H1 (cell line): Measurements from ENCODE around the gene MYO5B. TPM values are rescaled to one million over a fixed set of nuclear protein-coding genes. Genes with fewer than 3 reads are reported as not detected.

Experiments
- CTCF ChIA-PET: fragments of 300-600 bp; sonication (Branson Sonifier 250); formaldehyde crosslinking; loops from one replicate; lab custom pipeline; 2021; ENCODE audit not compliant: partially characterized antibody; lab: Charles Lee
- POLR2A ChIA-PET: fragments of 300-600 bp; sonication (Branson Sonifier 250); formaldehyde crosslinking; loops from one replicate; lab custom pipeline; 2021; ENCODE audit warnings: inconsistent platforms; ENCODE audit not compliant: partially characterized antibody; lab: Charles Lee
- DNase-seq, 2 experiments: peaks; one replicate each; pipeline versions ENCODE4 v3.0.0 to v3.0.0-alpha.2; 2010 to 2022; ENCODE audit warnings: low spot score in 2 of 2, low read depth in 1 of 2, mixed read lengths in 1 of 2
- FAIRE-seq: peaks from 2 replicates; lab custom pipeline; 2011; peaks lifted over from hg19 to GRCh38; lab: Jason Lieb, UNC
- H2AFZ ChIP-seq: 2 replicates; pipeline ENCODE4 v1.8.1; 2012; ENCODE audit warnings: low read length, inconsistent platforms
- H2AK5ac ChIP-seq: 2 replicates; pipeline ENCODE4 v1.6.1; 2013; ENCODE audit warnings: low read depth, low read length
- H2BK120ac ChIP-seq: replicated peaks from 2 replicates; pipeline ENCODE3; 2013; ENCODE audit warnings: low read depth, low read length, inconsistent platforms
- H2BK12ac ChIP-seq: 2 replicates; pipeline ENCODE4 v1.6.1; 2013; ENCODE audit warnings: low read depth, low read length
- H2BK15ac ChIP-seq: 2 replicates; pipeline ENCODE4 v1.6.1; 2013; ENCODE audit warnings: low read length
- H2BK20ac ChIP-seq: 2 replicates; pipeline ENCODE4 v1.6.1; 2013; ENCODE audit warnings: low read length
- H2BK5ac ChIP-seq: 2 replicates; pipeline ENCODE4 v1.6.1; 2013; ENCODE audit warnings: low read depth, low read length
- H3K14ac ChIP-seq: 2 replicates; pipeline ENCODE4 v1.6.1; 2013; ENCODE audit warnings: inconsistent platforms; ENCODE audit not compliant: insufficient read length
- H3K18ac ChIP-seq: 2 replicates; pipeline ENCODE4 v1.6.1; 2013; ENCODE audit warnings: low read length; ENCODE audit errors: extremely low read depth
- H3K23ac ChIP-seq: 2 replicates; pipeline ENCODE4 v1.6.1; 2013; ENCODE audit warnings: inconsistent platforms; ENCODE audit not compliant: insufficient read length
- H3K23me2 ChIP-seq: 2 replicates; pipeline ENCODE4 v1.6.1; 2013; ENCODE audit warnings: low read depth, low read length
- H3K27ac ChIP-seq: 2 replicates; pipeline ENCODE4 v1.6.1; 2011; ENCODE audit warnings: low read depth, low read length, inconsistent platforms
- H3K27me3 ChIP-seq, 4 experiments: replicated peaks in 1 of 4; 1 replicate in 1 of 4; 2 replicates in 3 of 4; pipeline versions ENCODE4 v1.6.1 to v1.8.1; 2011 to 2013; ENCODE audit warnings: low read length in 3 of 4, mild to moderate bottlenecking in 3 of 4, inconsistent platforms in 2 of 4, mixed read lengths in 2 of 4, moderate library complexity in 1 of 4; ENCODE audit not compliant: control insufficient read depth in 3 of 4, insufficient read depth in 3 of 4; ENCODE audit errors: extremely low read depth in 1 of 4
- H3K36me3 ChIP-seq, 4 experiments: 2 replicates each; pipeline versions ENCODE4 v1.6.1 to v1.8.1; 2011 to 2013; ENCODE audit warnings: mild to moderate bottlenecking in 4 of 4, low read length in 3 of 4, moderate library complexity in 2 of 4, control low read depth in 1 of 4, inconsistent platforms in 1 of 4; ENCODE audit not compliant: insufficient read depth in 4 of 4, control insufficient read depth in 2 of 4
- H3K4ac ChIP-seq: replicated peaks from 2 replicates; pipeline ENCODE3; 2013; ENCODE audit warnings: low read length, low read depth, mixed read lengths, inconsistent platforms; ENCODE audit not compliant: insufficient read length
- H3K4me1 ChIP-seq, 4 experiments: replicated peaks in 1 of 4; 1 replicate in 1 of 4; 2 replicates in 3 of 4; pipeline versions ENCODE4 v1.6.1 to v1.8.1; 2011 to 2013; ENCODE audit warnings: low read length in 3 of 4, inconsistent platforms in 2 of 4, mixed read lengths in 1 of 4; ENCODE audit not compliant: insufficient read depth in 4 of 4, control insufficient read depth in 3 of 4
- H3K4me2 ChIP-seq, 2 experiments: 2 replicates each; pipeline versions ENCODE4 v1.6.1 to v1.8.1; 2011 to 2013; ENCODE audit warnings: low read depth in 2 of 2, low read length in 2 of 2, control low read depth in 1 of 2, inconsistent platforms in 1 of 2, mild to moderate bottlenecking in 1 of 2; ENCODE audit not compliant: insufficient read depth in 1 of 2
- H3K4me3 ChIP-seq, 4 experiments: fragments of 200-600, 300-600 bp in 1 of 4; sonication (generic), shearing (Covaris generic), sonication (Bioruptor Twin) in 1 of 4; 2 replicates each; pipeline versions ENCODE4 v1.5.1 to v1.8.1; 2011 to 2016; ENCODE audit warnings: low read length in 4 of 4, low read depth in 3 of 4, control low read depth in 2 of 4, inconsistent platforms in 2 of 4, mild to moderate bottlenecking in 2 of 4, mixed read lengths in 1 of 4, moderate library complexity in 1 of 4; ENCODE audit not compliant: insufficient read depth in 2 of 4; ENCODE audit errors: extremely low read depth in 1 of 4
- H3K56ac ChIP-seq: replicated peaks from 2 replicates; pipeline ENCODE3; 2013; ENCODE audit warnings: low read depth, mild to moderate bottlenecking, mixed read lengths, low read length, inconsistent platforms; ENCODE audit not compliant: insufficient read length
- H3K79me1 ChIP-seq: 2 replicates; pipeline ENCODE4 v1.6.1; 2013; ENCODE audit warnings: low read depth, low read length, control low read depth
- H3K79me2 ChIP-seq, 2 experiments: 2 replicates each; pipeline versions ENCODE4 v1.6.1 to v1.8.1; 2012 to 2013; ENCODE audit warnings: low read length in 2 of 2, mild to moderate bottlenecking in 2 of 2, inconsistent platforms in 1 of 2; ENCODE audit not compliant: insufficient read depth in 2 of 2, control insufficient read depth in 1 of 2
- H3K9ac ChIP-seq, 4 experiments: replicated peaks in 1 of 4; 1 replicate in 1 of 4; 2 replicates in 3 of 4; pipeline versions ENCODE4 v1.6.1 to v1.8.1; 2011 to 2013; ENCODE audit warnings: low read depth in 3 of 4, low read length in 3 of 4, control low read depth in 2 of 4, mild to moderate bottlenecking in 2 of 4, moderate library complexity in 2 of 4, inconsistent platforms in 1 of 4; ENCODE audit errors: extremely low read depth in 1 of 4
- H3K9me3 ChIP-seq, 2 experiments: 2 replicates each; pipeline versions ENCODE4 v1.6.1 to v1.8.1; 2012 to 2013; ENCODE audit warnings: mild to moderate bottlenecking in 2 of 2, moderate library complexity in 2 of 2, control low read depth in 1 of 2, inconsistent platforms in 1 of 2, low read depth in 1 of 2, low read length in 1 of 2, mixed read lengths in 1 of 2; ENCODE audit not compliant: insufficient read depth in 2 of 2
- H4K20me1 ChIP-seq, 2 experiments: replicated peaks in 1 of 2; 2 replicates each; pipeline versions ENCODE3 to v1.8.1; 2011 to 2013; ENCODE audit warnings: inconsistent platforms in 2 of 2, low read length in 2 of 2, mild to moderate bottlenecking in 1 of 2; ENCODE audit not compliant: insufficient read depth in 2 of 2, control insufficient read depth in 1 of 2
- H4K5ac ChIP-seq: 2 replicates; pipeline ENCODE4 v1.6.1; 2013; ENCODE audit warnings: low read length, low read depth, mixed read lengths, inconsistent platforms; ENCODE audit not compliant: insufficient read length
- H4K8ac ChIP-seq: 2 replicates; pipeline ENCODE4 v1.8.0; 2013; ENCODE audit warnings: mild to moderate bottlenecking, moderate library complexity, low read length, inconsistent platforms; ENCODE audit not compliant: insufficient read depth; ENCODE audit errors: extremely low read depth
- H4K91ac ChIP-seq: replicated peaks from 2 replicates; pipeline ENCODE3; 2013; ENCODE audit warnings: low read length, mixed read lengths, inconsistent platforms; ENCODE audit not compliant: insufficient read length
- CHD2 ChIP-seq: IDR thresholded peaks from 2 replicates; pipeline ENCODE4 v1.6.1; 2012; ENCODE audit warnings: low read length, improper control_type of control experiment
- CREB1 ChIP-seq: IDR thresholded peaks from 2 replicates; pipeline ENCODE4 v1.6.1; 2012; ENCODE audit warnings: inconsistent platforms
- CTCF ChIP-seq, 3 experiments: IDR thresholded peaks; 1 replicate in 2 of 3; 2 replicates in 1 of 3; pipeline versions ENCODE4 v1.5.1 to v1.6.1; 2011; ENCODE audit warnings: low read length in 3 of 3, mild to moderate bottlenecking in 3 of 3, inconsistent platforms in 2 of 3, low read depth in 1 of 3, moderate library complexity in 1 of 3; ENCODE audit not compliant: insufficient read depth in 1 of 3; ENCODE audit errors: control extremely low read depth in 1 of 3
- E2F6 ChIP-seq: IDR thresholded peaks from 2 replicates; pipeline ENCODE4 v1.6.1; 2012; ENCODE audit warnings: inconsistent platforms
- GABPA ChIP-seq: IDR thresholded peaks from 2 replicates; pipeline ENCODE4 v1.6.1; 2011; ENCODE audit warnings: mild to moderate bottlenecking, low read length, moderate library complexity, borderline replicate concordance; ENCODE audit not compliant: insufficient read depth
- JUN ChIP-seq: IDR thresholded peaks from 2 replicates; pipeline ENCODE4 v1.6.1; 2011; ENCODE audit warnings: low read depth, mild to moderate bottlenecking, improper control_type of control experiment, low read length
- MAFK ChIP-seq: IDR thresholded peaks from 2 replicates; pipeline ENCODE4 v1.6.1; 2012; ENCODE audit warnings: low read depth, mild to moderate bottlenecking, improper control_type of control experiment, low read length
- NRF1 ChIP-seq: IDR thresholded peaks from 2 replicates; pipeline ENCODE4 v1.6.1; 2011; ENCODE audit warnings: mild to moderate bottlenecking, low read depth, low read length, improper control_type of control experiment
- SIRT6 ChIP-seq: IDR thresholded peaks from one replicate; pipeline ENCODE4 v1.7.1; 2012; ENCODE audit warnings: low read length, inconsistent platforms
- TCF12 ChIP-seq: IDR thresholded peaks from 2 replicates; pipeline ENCODE4 v1.6.1; 2011; ENCODE audit warnings: low read depth, mild to moderate bottlenecking, low read length
- WGBS, 2 experiments: shearing (Covaris generic) in 1 of 2; methylation state at CpG; one replicate each; pipeline versions ENCODE4 v1.1.6 to v1.1.7; 2013 to 2015; ENCODE audit warnings: low lambda C conversion rate in 2 of 2, mixed read lengths in 2 of 2, inconsistent platforms in 1 of 2, low coverage in 1 of 2, missing lambda C conversion rate in 1 of 2; ENCODE audit not compliant: insufficient replicate concordance in 2 of 2, insufficient coverage in 1 of 2, insufficient read length in 1 of 2; ENCODE audit errors: extremely low coverage in 1 of 2, missing lambda C conversion rate in 1 of 2; 5-methylcytosine and 5-hydroxymethylcytosine counted together
- polyA plus RNA-seq, 7 experiments: library from polyadenylated mRNA; depleted of rRNA in 3 of 7; stranded (reverse) in 5 of 7; unstranded in 2 of 7; fragments of >200 nt in 5 of 7; fragments of 200-250 nt in 2 of 7; gene quantifications; 1 replicate in 5 of 7; 2 replicates in 1 of 7; 4 replicates in 1 of 7; pipeline versions ENCODE4 v1.2.1 to v1.2.3, GENCODE V29; 2011 to 2013; ENCODE audit warnings: missing spikeins in 2 of 7, mixed read lengths in 2 of 7
- total RNA-seq: library from RNA; stranded (reverse); fragmentation: NEBNext Ultra II Directional; extraction: Animal tissue kit (Norgen Biotek cat#: 25700); gene quantifications from 2 replicates; pipeline ENCODE4 v1.2.1, GENCODE V29; 2021

Gene MYO5B
- total and polyA plus RNA-seq, 2 of the 8 experiments (the other 6 are each of a cell fraction or from before 2014, with no cell fraction given) = 6.4 to 7.7 TPM

DNA sequence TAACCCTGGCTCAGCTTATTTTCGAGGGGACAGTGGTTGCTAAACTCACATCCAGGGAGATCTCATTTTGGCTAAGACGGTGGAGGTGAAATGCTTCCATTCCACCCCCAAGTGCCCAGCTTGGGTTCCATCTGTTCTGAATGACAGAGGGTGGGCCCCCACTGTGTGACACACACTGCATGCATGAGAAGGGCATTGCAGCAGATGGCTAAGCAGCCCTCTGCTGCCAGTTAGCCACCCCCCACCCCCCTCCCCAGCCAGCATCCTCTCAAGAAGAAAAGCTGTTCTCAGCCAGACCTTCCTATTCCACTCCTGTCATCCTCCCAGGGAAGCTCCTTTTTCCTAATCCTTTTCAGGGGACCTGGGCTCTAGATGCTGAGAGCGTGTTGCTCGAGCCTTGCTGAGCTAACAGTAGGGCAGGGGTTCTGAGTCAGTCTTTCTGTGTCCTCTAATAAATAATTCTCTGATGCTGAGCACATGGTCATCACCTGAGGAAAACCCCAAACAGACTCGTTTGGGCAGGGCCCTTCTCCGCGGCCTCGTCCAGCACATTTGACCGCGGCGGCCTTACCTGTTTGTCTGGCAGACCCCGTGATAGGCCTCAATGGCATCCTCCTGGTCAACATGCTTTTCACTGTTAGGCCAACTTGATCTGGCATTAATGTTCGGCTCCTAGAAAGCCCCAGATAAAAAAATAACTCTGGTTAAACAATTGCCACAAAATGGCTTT is 332.1 kb downstream of the MYO5B start:
- Histone ChIP-seq H2AFZ (no peak overlapping the region), H3K56ac (no peak overlapping the region), H3K79me2 (no peaks in the 10 kb centered on the region), H3K23me2 (0 out of 2 replicates have a peak, but pooled peaks cover 1% of the 10 kb centered on the region), H3K4me3 (no peak overlapping the region), H3K27ac (no peak overlapping the region), H3K36me3 (no peaks in the 10 kb centered on the region), H3K18ac (no peak overlapping the region), H2BK12ac (no peak overlapping the region), H3K14ac (no peak overlapping the region), H2BK120ac (no peak overlapping the region), H3K4me2 (no peak overlapping the region), H2BK20ac (no peak overlapping the region), H2BK5ac (no peak overlapping the region), H4K8ac (no peak overlapping the region; the same call in 1 of the 2 replicates), H3K27me3 (no peaks in the 10 kb centered on the region), H3K4ac (peak overlapping the region; percentile 13), H3K23ac (no peak overlapping the region), H3K9me3 (no peaks in the 10 kb centered on the region), H3K9ac (no peak overlapping the region), H4K20me1 (no peaks in the 10 kb centered on the region), H4K91ac (no peak overlapping the region), H4K5ac (no peak overlapping the region), H3K79me1 (no peaks in the 10 kb centered on the region), H2AK5ac (no peak overlapping the region), H2BK15ac (no peak overlapping the region), H3K4me1 (peaks cover 0 to 9% (median 4%) of the 10 kb centered on the region in 4 experiments; a peak in 6 of 7 replicates)
- POLR2A ChIA-PET = interaction anchor here (0.6 to 1.6 kb wide), 3 partner anchors 16 to 292 kb away, joined by 3 read pairs; no protein-coding TSS in a partner anchor
- FAIRE-seq (no peak), DNase-seq (no peak)
- CTCF ChIA-PET = interaction anchor here (0.9 to 10.0 kb wide), 19 partner anchors 8 to 612 kb away, joined by 3 to 157 read pairs (median 6); no protein-coding TSS in a partner anchor
- WGBS, 2 experiments = 90% methylated on average over 13 of the region's 13 CpGs; no CpG with 5 or more reads in 1 of the 2 experiments
- TF ChIP-seq TCF12 = no peak
- no peak for TF ChIP-seq JUN
- TF ChIP-seq CHD2 = no peak
- TF ChIP-seq MAFK = no peak
- no peak for TF ChIP-seq GABPA
- TF ChIP-seq SIRT6 = no peak
- TF ChIP-seq CREB1 = no peak
- no peak for TF ChIP-seq CTCF (IDR thresholded peaks at IDR 0.05; ENCODE audit: control extremely low read depth in 1 of 3, insufficient read depth in 1 of 3, low read depth in 1 of 3, low read length in 3 of 3)
- TF ChIP-seq NRF1 = no peak
- no peak for TF ChIP-seq E2F6
